Lower lobe of right lung (tissue), 2 donors: ENCODE measurements around the gene SPRING1. TPM values are rescaled to one million over a fixed set of nuclear protein-coding genes. Genes with fewer than 3 reads are reported as not detected.

Experiments
- ATAC-seq, 2 donors: fragments of 200-7000 bp; cut with Tn5 transposase; one replicate each; pipeline ENCODE4 v1.9.1; 2020 to 2022; ENCODE audit warnings: mild to moderate bottlenecking in 2 of 2, moderate library complexity in 2 of 2
- DNase-seq: peaks from one replicate; pipeline ENCODE4 v3.0.0-alpha.2; 2020
- H3K27ac ChIP-seq: fragments of 200-600 bp; one replicate; pipeline ENCODE4 v1.8.0; 2022
- H3K27me3 ChIP-seq: fragments of 200-600 bp; one replicate; pipeline ENCODE4 v1.8.0; 2022; ENCODE audit warnings: low read depth
- H3K36me3 ChIP-seq: fragments of 200-600 bp; one replicate; pipeline ENCODE4 v1.8.0; 2022; ENCODE audit warnings: mild to moderate bottlenecking
- H3K4me1 ChIP-seq: fragments of 200-600 bp; one replicate; pipeline ENCODE4 v1.8.0; 2022
- H3K4me3 ChIP-seq: fragments of 200-600 bp; one replicate; pipeline ENCODE4 v1.8.0; 2022; ENCODE audit warnings: mild to moderate bottlenecking
- H3K9me3 ChIP-seq: fragments of 200-600 bp; one replicate; pipeline ENCODE4 v1.8.0; 2022
- CTCF ChIP-seq: fragments of 200-600 bp; IDR thresholded peaks from one replicate; pipeline ENCODE4 v1.8.0; 2022; ENCODE audit warnings: antibody characterized with exemption, mild to moderate bottlenecking
- intact Hi-C: fragments of 100-400 bp; cut with DNase I; formaldehyde crosslinking; loops from one replicate; pipeline ENCODE4 v1.11.0; 2022
- total RNA-seq: library from RNA; stranded (reverse); fragmentation: NEBNext Ultra II Directional; extraction: Animal tissue kit (Norgen Biotek cat#: 25700); gene quantifications from one replicate; pipeline ENCODE4 v1.2.1, GENCODE V29; 2021
- donor health status: DM: no; HTN: yes; CAD: no; lungs with severe emphysema.

SPRING1 gene
- total RNA-seq, 1 donor from 2014 or later: 84.3 TPM

DNA sequence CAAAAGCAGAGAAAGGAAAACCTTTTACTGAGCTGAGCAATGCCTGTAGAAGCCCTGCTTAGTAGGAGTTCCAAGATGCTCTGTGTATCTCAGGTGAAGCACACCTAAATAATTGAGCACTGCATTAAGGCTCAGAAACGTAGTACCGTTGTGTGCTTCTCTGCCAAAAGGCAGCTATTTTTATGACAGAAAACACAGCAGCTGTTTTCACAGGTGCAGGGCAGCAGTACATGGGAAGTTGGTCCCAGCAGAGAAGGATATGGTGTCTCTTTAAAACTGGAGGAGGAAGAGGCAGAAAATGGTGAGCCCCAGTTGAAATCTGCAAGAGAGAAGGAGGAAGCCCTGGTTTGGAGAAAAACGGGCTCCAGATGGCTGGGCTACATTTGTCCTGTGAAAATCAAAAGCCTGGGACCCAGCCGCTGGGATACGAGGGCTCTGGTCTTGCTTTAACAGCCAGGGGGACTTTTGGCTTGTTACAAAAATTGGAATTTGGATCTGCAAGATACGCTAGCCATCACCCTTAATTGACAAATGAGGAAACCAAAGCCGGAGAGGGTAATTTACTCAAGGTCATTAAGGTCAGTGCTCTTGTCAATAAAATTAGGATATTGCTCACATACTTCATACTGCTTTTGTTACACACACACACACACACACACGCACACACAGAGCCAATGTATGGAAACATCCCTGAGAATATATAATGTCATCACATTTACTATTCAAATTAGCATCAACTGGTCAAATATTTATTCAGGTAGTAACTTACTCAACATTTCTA is 27.3 kb downstream of the SPRING1 start:
- DNase-seq (no peak), ATAC-seq (no peak)
- Histone ChIP-seq H3K4me3 (no peak overlapping the region), H3K27me3 (no peaks in the 10 kb centered on the region), H3K9me3 (no peaks in the 10 kb centered on the region), H3K27ac (no peak overlapping the region), H3K4me1 (peaks cover 12% of the 10 kb centered on the region), H3K36me3 (peaks cover 5% of the 10 kb centered on the region)
- intact Hi-C loops: no loop called here
- no peak for TF ChIP-seq CTCF

DNA sequence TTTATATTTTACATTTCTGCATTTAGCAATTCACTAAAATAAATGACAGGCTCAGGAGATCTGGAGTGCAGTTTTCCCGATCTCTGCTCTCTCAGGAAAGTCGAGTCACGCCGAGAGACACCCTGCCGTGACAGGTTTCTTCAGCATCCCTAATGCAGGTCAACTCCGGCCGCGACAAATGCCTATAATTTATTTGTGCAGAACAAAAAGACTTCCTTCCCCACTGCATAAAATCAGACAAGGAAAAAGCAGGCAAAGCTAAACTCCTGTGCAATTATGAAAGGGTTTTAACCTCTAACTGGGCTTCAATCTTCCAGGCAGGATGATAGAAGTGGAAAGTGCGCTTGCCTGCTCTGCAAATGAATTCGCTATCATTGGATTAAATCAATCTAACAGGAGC is 28.1 kb downstream of the SPRING1 start:
- H3K9me3 ChIP-seq: no peaks in the 10 kb centered on the region
- H3K27me3 ChIP-seq: no peaks in the 10 kb centered on the region
- no peak overlapping the region for H3K27ac ChIP-seq
- H3K4me3 ChIP-seq: no peak overlapping the region
- intact Hi-C loops: no loop called here
- H3K4me1 ChIP-seq: peaks cover 12% of the 10 kb centered on the region
- no peak for DNase-seq
- H3K36me3 ChIP-seq: no peaks in the 10 kb centered on the region
- TF ChIP-seq CTCF: no peak
- ATAC-seq: no peak

DNA sequence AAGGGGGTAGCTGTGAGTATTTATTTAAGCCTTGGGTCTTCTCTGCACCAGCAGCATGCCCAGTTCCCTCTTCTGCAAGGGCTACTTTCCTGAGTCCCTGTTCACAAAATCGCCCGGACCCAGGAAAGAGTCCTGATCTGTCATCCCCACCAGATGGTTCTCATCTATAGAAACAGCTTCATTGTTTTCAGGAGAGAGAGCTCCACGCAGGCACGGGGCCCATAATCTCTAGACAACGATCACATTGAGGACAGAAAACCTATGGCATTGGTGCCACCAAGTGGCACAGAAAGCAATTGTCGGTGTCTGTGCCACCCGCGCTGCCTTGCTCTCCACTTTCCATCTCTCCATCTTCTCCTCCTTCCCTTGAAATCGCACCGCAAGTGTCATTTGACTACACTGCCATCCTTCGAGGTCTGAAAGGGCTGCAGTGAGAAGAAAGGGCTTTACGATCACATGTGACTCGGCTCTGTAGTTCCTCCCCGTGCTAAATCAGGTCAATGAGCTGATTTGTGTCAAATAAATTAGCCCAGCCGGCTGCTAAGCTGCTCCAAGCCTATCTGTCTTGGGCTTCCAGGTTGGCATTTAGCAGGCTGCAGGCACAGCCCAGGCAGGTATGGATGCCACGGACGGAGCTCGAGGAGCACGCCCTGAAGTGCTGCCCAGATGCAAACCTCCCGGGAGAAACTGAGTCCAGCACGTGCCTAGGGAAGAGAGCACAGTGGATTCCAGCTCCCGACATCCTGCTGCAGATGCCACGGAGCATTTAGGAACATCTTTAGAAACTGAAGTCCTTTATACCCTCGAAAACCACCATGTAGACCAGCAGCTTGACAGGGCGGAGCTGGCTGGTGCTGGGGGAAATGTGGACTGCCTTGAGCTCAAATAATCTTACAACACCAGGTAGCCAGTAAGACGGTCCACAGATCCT is 28.8 kb downstream of the SPRING1 start:
- peak; percentile 69 for TF ChIP-seq CTCF
- intact Hi-C loops: no loop called here
- ATAC-seq: peak; percentile 76 to 83
- Histone ChIP-seq H3K4me3 (peak overlapping the region; percentile 22), H3K27me3 (no peaks in the 10 kb centered on the region), H3K9me3 (no peaks in the 10 kb centered on the region), H3K36me3 (no peaks in the 10 kb centered on the region), H3K4me1 (peaks cover 12% of the 10 kb centered on the region), H3K27ac (no peak overlapping the region)
- DNase-seq: no peak

DNA sequence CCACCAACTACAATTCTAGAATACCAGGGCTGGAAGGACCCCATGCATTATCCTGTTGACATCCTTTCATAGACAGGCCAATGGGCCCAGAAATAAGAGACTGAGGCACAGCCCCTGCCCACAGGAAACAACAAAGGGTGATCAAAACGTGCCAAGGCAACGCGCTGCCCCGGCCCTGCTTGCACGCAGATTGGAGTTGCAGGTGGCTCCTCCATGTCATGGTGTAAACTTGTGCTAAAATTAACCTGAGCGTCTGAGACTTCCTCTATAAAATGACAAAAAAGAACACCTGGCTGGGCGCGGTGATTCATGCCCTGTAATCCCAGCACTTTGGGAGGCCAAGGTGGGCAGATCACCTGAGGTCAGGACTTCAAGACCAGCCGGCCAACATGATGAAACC is 30.1 kb downstream of the SPRING1 start:
- intact Hi-C loops: no loop called here
- no peaks in the 10 kb centered on the region for H3K27me3 ChIP-seq
- H3K27ac ChIP-seq: no peak overlapping the region
- no peak overlapping the region for H3K4me3 ChIP-seq
- H3K36me3 ChIP-seq: no peaks in the 10 kb centered on the region
- no peak for TF ChIP-seq CTCF
- no peak for ATAC-seq
- no peaks in the 10 kb centered on the region for H3K9me3 ChIP-seq
- no peak for DNase-seq
- H3K4me1 ChIP-seq: peaks cover 12% of the 10 kb centered on the region

DNA sequence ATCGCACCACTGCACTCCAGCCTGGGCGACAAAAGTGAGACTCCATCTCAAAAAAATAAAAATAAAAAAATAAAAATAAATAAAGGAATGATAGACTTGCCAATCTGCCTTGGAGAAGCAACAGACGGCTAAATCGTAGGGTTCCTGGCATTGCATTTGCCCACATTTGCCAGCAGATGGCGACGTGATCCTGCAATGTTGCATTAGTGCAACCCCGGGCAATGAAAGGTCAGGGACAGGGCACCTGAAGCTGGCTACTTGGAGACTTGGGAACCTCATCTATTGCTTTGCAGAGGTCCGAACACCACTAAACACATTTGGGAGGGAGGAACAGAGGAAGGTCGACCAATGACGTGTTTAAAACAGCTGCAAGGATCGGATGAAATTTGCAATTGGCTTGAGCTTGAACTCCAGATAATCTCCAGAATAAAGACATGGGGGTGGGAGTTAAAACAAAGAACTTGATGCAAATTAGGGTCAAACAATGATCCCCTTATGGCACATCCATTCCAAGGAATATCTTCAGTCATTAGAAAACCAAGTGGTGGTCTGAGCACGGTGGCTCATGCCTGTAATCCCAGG is 34.6 kb downstream of the SPRING1 start:
- peaks cover 4% of the 10 kb centered on the region for H3K4me1 ChIP-seq
- H3K27me3 ChIP-seq: no peaks in the 10 kb centered on the region
- DNase-seq (peak; percentile 73), ATAC-seq (peak; percentile 82 to 90)
- no peak overlapping the region for H3K4me3 ChIP-seq
- H3K27ac ChIP-seq: no peak overlapping the region
- peak; percentile 95 for TF ChIP-seq CTCF
- intact Hi-C loops: no loop called here
- H3K36me3 ChIP-seq: no peaks in the 10 kb centered on the region
- no peaks in the 10 kb centered on the region for H3K9me3 ChIP-seq
